Left kidney (tissue), 8 donors: ENCODE results near the gene TUFM. TPM values are rescaled to one million over a fixed set of nuclear protein-coding genes. Genes with fewer than 3 reads are reported as not detected.
"Not testable (repeated sequence)": the region's sequence is repeated elsewhere in the genome, so short reads cannot be mapped to it uniquely, and the experiment has no call there.

Experiments
- DNase-seq: peaks from one replicate; pipeline ENCODE4 v3.0.0-alpha.2; 2013
- long read RNA-seq, 8 donors: transcript quantifications; one replicate each; lab custom pipeline, GENCODE V29; 2026
- polyA plus RNA-seq: library from polyadenylated mRNA; unstranded; fragments of 120-200 nt; gene quantifications from one replicate; pipeline ENCODE4 v1.2.1, GENCODE V29; 2013; ENCODE audit not compliant: insufficient read length

Gene TUFM
- polyA plus RNA-seq: 195 TPM
- long read RNA-seq, donor 1, transcript TUFM-201 (10 exons, 2,071 nt): major isoform, 101 of 204 reads
- long read RNA-seq, donor 1, transcript TUFM-204 (3 exons, 814 nt): minor isoform, 12 of 204 reads
- long read RNA-seq, donor 1, partial matches to known transcripts: 91 of 204 reads
- long read RNA-seq, donor 1, other reads (novel, unspliced or antisense): 0 of 204 reads
- long read RNA-seq, donor 2, transcript TUFM-201 (10 exons, 2,071 nt): major isoform, 99 of 128 reads
- long read RNA-seq, donor 2, transcript TUFM-204 (3 exons, 814 nt): minor isoform, 10 of 128 reads
- long read RNA-seq, donor 2, partial matches to known transcripts: 11 of 128 reads
- long read RNA-seq, donor 2, other reads (novel, unspliced or antisense): 8 of 128 reads
- long read RNA-seq, donor 3, transcript TUFM-201 (10 exons, 2,071 nt): major isoform, 94 of 99 reads
- long read RNA-seq, donor 3, partial matches to known transcripts: 5 of 99 reads
- long read RNA-seq, donor 3, other reads (novel, unspliced or antisense): 0 of 99 reads
- long read RNA-seq, donor 4, partial matches to known transcripts: 13 of 18 reads
- long read RNA-seq, donor 4, other reads (novel, unspliced or antisense): 0 of 18 reads
- long read RNA-seq, donor 5, transcript TUFM-204 (3 exons, 814 nt): minor isoform, 8 of 179 reads
- long read RNA-seq, donor 5, transcript TUFM-201 (10 exons, 2,071 nt): major isoform, 116 of 179 reads
- long read RNA-seq, donor 5, partial matches to known transcripts: 55 of 179 reads
- long read RNA-seq, donor 5, other reads (novel, unspliced or antisense): 0 of 179 reads
- long read RNA-seq, donor 6, transcript TUFM-204 (3 exons, 814 nt): minor isoform, 10 of 98 reads
- long read RNA-seq, donor 6, transcript TUFM-201 (10 exons, 2,071 nt): major isoform, 70 of 98 reads
- long read RNA-seq, donor 6, partial matches to known transcripts: 18 of 98 reads
- long read RNA-seq, donor 6, other reads (novel, unspliced or antisense): 0 of 98 reads
- long read RNA-seq, donor 7, transcript TUFM-201 (10 exons, 2,071 nt): major isoform, 103 of 156 reads
- long read RNA-seq, donor 7, transcript TUFM-204 (3 exons, 814 nt): minor isoform, 12 of 156 reads
- long read RNA-seq, donor 7, partial matches to known transcripts: 31 of 156 reads
- long read RNA-seq, donor 7, other reads (novel, unspliced or antisense): 10 of 156 reads
- long read RNA-seq, donor 8, transcript TUFM-201 (10 exons, 2,071 nt): major isoform, 31 of 31 reads
- long read RNA-seq, donor 8, partial matches to known transcripts: 0 of 31 reads
- long read RNA-seq, donor 8, other reads (novel, unspliced or antisense): 0 of 31 reads

- DNase-seq: peak; percentile 98
Observed at GRCh38 chr16:28846080-28846932, at the start of gene TUFM. TSS of gene TUFM (minus strand) at chr16:28846348. CDS start at chr16:28846269, 79 bp downstream.

GRCh38 chr16:28895609-28896008 is 49.5 kb upstream of the TUFM start:
- no peak for DNase-seq

GRCh38 chr16:28893291-28893690 is 47.1 kb upstream of the TUFM start:
- no peak for DNase-seq

- DNase-seq: no peak
Observed at GRCh38 chr16:28891964-28892890, 46.1 kb upstream of the TUFM start.

- not testable (repeated sequence) for DNase-seq
Observed at GRCh38 chr16:28890355-28890754, 44.2 kb upstream of the TUFM start.

- DNase-seq: no peak
Observed at GRCh38 chr16:28886945-28887344, 40.8 kb upstream of the TUFM start.

- DNase-seq: no peak
Observed at GRCh38 chr16:28884045-28884444, 37.9 kb upstream of the TUFM start.

- DNase-seq: no peak
Observed at GRCh38 chr16:28883221-28883996, 37.3 kb upstream of the TUFM start.

GRCh38 chr16:28882551-28883160 is 36.5 kb upstream of the TUFM start:
- DNase-seq: peak; percentile 72

GRCh38 chr16:28881565-28881964 is 35.4 kb upstream of the TUFM start:
- DNase-seq: not testable (repeated sequence)

GRCh38 chr16:28880955-28881354 is 34.8 kb upstream of the TUFM start:
- DNase-seq: no peak

GRCh38 chr16:28880589-28880915 is 34.4 kb upstream of the TUFM start:
- DNase-seq: no peak

GRCh38 chr16:28879841-28880588 is 33.9 kb upstream of the TUFM start:
- DNase-seq: peak; percentile 89

GRCh38 chr16:28879261-28879840 is 33.2 kb upstream of the TUFM start:
- no peak for DNase-seq

GRCh38 chr16:28878083-28878926 is 32.2 kb upstream of the TUFM start, which contains the start of gene ATP2A1:
TSS of gene ATP2A1 (plus strand) at chr16:28878488. CDS start at chr16:28878672, 184 bp downstream.
- DNase-seq: no peak

GRCh38 chr16:28877655-28878000 is 31.5 kb upstream of the TUFM start:
- no peak for DNase-seq
